GM12875 (cell line): ENCODE measurements around the gene SPATA12.

Source experiments
- H3K4me3 ChIP-seq: one replicate; pipeline ENCODE4 v1.5.1; 2011; ENCODE audit warnings: low read depth, low read length, control low read depth
- TF ChIP-seq, protein P1 (sequence below): IDR thresholded peaks from 2 replicates; pipeline ENCODE4 v1.5.1; 2011; ENCODE audit warnings: low read depth, mild to moderate bottlenecking, control low read depth, inconsistent platforms, low read length, moderate library complexity, borderline replicate concordance; ENCODE audit not compliant: insufficient read depth

Gene SPATA12

DNA sequence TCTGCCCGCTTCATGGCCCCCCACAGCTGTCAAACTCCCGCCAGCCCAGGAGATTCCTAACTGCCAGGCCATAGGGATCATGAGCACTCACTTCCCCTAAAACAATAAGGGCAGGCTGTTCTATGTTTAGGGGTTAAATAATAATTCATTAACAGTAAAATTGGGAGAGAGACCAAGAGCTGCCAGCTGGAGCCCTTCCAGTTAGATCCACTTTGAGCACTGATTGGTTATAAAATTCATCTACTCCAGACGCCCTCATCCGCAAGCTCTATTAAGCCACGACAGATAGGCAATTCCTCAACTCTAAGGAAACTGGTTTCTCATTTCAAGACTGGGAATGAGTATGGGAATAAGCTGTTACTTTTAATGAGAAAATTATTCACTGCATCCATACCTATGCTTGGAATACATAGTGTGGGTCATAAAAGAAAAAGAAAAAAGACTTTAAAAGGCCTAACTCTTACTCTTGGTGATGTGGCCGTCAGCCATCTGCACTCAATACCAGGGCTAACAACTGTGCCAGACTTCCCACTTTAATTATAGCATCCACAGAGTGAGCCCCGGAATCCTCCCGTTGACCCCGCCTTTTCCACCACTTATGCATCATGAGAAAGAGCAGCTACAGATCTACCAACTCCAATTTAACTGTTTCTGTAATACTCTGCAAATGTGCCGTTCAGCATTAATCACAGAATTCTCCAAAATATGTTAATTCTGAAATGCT lies 60.1 kb downstream of the SPATA12 start:
- H3K4me3 ChIP-seq, result no peak overlapping the region
- TF ChIP-seq, protein P1, sequence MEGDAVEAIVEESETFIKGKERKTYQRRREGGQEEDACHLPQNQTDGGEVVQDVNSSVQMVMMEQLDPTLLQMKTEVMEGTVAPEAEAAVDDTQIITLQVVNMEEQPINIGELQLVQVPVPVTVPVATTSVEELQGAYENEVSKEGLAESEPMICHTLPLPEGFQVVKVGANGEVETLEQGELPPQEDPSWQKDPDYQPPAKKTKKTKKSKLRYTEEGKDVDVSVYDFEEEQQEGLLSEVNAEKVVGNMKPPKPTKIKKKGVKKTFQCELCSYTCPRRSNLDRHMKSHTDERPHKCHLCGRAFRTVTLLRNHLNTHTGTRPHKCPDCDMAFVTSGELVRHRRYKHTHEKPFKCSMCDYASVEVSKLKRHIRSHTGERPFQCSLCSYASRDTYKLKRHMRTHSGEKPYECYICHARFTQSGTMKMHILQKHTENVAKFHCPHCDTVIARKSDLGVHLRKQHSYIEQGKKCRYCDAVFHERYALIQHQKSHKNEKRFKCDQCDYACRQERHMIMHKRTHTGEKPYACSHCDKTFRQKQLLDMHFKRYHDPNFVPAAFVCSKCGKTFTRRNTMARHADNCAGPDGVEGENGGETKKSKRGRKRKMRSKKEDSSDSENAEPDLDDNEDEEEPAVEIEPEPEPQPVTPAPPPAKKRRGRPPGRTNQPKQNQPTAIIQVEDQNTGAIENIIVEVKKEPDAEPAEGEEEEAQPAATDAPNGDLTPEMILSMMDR, result no peak
